Urothelium cell line (cell line): ENCODE measurements around the gene SNRPB2.

ENCODE experiments used
- DNase-seq: peaks from one replicate; pipeline ENCODE4 v3.0.0; 2011; ENCODE audit warnings: low spot score, mixed read lengths
- FAIRE-seq: peaks from 2 replicates; lab custom pipeline; 2011; peaks lifted over from hg19 to GRCh38; lab: Jason Lieb, UNC

Gene SNRPB2

DNA sequence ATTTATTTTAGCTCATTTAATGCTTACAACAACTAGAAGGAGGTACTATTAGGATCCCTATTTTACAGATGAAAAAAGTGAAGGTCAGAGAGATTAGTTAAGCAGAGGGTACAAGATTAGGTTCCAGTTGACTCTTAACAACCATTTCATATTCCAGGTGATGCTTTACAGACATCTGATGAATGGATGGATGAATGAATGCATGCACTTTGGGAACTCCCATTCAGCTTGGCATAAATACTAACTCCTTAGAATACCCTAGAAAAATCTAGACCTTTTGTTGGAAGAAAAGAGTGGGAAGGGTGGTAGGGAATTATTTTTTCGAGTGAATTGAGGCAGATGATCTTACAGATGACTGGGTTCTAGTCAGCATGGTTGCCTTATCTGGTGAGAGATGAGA is 746 bp upstream of the SNRPB2 start:
- no peak for DNase-seq
- FAIRE-seq: no peak

DNA sequence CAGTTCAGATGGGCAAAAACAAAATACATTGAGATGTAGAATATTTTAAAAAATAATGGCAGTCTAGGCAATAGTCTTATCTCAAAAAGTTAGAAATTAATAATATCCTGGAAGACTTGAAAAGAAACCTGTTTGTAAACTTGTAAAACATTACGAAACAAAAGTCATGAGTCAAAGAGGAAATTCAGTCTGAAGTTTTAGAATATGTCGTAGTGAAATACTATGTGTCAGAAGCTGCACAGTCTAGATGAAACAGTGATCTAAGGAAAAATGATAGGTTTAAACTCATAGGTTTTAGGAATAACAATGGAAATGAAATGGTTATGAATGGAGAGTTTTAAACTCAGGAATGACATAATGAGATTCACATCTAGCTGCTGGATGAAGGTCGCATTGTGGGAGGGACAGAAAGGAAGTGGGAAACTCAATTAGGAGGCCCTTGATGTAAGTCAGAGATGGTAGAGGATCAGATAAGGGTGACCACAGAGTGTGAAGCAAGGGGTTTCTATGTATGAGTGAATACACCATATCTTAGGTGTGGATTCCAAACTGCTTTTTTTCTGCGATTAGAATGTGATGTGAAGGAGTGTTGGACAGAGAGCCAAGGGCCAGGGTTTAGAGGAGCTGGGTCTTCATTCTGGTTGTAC is 2.8 kb downstream of the SNRPB2 start:
- FAIRE-seq (no peak), DNase-seq (no peak)

DNA sequence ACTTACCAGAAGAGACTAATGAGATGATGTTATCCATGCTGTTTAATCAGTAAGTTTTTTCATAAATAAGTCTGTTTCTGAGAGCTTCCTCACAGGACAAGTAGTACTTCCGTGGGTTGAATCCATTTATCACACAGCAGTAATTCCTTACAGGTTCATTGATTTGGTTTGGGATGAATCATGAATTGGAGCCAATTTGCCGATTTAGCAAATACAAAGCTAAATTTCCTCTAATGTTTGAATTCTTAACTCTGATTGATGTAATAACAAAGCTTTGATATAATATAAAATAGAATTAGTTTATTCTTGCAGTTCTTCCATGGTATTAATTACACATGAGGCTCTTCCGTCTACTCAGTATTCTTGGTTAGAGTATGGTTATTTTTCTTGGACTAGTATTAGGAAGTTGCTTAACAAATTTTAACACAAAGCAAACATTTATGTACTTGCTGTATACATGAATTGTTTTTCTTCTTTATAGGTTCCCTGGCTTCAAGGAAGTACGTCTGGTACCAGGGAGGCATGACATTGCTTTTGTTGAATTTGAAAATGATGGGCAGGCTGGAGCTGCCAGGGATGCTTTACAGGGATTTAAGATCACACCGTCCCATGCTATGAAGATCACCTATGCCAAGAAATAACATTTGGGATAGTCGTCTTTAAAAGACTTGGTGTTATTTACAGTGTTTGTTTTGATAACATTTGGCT is 10.7 kb downstream of the SNRPB2 start:
- no peak for DNase-seq
- no peak for FAIRE-seq

DNA sequence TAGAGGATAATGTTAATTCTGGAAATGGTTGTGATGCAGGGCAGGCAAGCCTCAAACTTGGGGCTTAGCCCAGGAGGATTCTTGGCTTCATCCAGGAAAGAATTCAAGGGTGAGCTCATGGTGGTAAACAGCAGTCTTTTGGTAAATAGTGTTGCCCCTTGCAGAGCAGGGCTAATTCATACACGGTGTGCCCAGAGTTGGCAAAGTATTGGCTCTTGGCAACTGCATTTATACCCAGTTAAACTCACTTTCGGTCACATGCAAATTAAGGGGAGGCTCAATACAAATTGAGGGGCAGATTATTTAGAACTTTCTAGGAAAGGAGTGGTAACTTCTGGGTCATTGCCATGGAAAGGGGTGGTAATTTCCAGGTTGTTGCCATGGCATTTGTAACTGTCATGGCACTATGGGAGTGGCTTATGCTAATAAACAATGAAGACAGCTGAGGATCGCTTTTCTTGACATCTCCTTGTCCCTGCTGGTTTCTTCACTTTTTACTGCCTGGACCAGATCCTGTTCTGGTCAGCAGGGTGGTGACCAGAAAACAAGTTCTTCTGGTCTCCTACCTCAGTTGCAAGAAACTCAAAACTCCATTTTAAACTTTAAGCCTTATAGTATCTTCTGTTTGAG is 14.5 kb downstream of the SNRPB2 start:
- DNase-seq (no peak), FAIRE-seq (no peak)

DNA sequence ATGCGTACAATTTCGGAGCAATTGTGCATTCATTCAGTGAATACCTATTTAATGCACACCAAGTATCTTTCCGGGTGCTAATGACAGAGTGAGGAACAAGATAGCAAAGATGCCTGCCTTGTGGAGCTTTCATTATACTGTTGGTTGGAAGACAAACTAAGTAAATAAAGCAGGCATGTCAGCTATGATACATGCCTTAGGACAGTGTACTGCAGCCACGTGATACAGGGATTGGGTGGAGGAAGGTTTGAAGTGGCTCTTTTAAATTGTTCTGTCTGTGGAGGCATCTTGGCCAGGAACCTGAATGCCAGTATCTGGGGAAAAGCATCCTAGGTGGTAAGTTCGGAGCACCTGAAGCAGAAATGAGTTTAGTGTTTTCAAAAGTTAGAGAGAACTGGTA is 15.4 kb downstream of the SNRPB2 start:
- DNase-seq: no peak
- no peak for FAIRE-seq

DNA sequence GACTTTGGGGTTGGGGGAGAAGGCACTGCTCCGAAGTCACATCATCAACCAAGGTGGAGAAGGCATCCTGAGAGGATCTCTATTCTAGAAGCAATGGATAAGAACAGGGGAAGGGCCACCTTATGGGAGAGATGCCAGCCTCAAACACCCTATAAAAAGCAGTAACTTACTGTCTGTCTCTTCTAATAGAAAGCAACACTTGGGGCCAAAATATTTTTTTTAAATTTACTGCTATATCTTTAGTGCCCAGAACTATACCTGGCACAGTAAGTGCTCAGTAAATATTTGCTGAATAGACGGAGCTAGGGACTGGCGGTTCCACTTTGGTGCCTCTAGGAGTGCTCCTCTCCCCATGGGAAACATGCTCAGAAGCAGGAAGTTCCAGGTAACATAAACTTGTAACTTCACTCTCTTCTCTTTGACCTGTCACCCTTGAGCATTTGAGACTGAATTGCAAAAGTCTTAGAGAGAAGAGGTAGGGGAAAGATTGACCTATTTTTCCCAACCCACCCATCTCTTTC is 17.5 kb downstream of the SNRPB2 start:
- DNase-seq: no peak
- FAIRE-seq: no peak

DNA sequence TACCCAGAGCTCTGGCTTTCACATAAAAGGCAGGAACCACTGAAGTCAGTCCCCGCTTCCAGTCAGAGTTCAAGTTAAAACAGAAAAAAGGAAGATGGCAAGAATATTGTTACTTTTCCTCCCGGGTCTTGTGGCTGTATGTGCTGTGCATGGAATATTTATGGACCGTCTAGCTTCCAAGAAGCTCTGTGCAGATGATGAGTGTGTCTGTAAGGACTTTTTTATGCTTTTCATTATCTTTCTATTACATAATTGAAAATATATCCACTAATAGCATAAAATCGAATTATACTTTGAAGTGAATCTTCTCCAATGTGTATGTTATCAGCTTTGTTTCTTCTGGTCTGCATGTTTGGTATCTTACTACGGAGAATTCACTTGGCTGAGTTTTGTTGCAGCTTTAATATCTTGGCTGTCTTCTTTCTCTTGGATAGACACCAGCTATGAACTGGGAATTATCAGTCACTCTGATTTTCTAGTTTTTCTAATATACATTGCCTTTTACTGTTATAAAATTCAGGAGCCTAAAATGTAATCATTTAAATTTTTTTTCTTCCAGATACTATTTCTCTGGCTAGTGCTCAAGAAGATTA is 18.6 kb downstream of the SNRPB2 start, which contains the start of gene OTOR:
Gene OTOR (plus strand): TSS at position 51 of the 593 bp plus-strand sequence. CDS start 44 bp downstream, at position 95.
- DNase-seq (no peak), FAIRE-seq (no peak)

DNA sequence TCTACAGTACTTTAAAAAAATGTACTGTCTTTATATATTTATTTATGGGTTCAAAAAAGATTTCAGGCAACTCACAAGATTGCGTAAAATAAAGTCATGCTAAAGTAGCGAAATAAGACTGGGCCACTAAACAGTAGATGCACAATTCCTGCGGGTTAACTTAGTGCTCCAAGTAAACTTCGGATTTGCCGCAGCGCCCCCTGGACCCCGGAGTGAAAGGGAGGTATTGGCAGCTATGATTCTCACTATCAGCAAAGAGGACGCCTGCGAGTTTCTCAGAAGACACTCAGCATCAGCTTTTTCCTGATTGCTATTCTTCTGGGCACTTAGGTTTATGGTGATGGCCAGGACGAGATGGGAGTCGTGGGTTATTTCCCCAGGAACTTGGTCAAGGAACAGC is 19.7 kb downstream of the SNRPB2 start:
- DNase-seq: no peak
- no peak for FAIRE-seq

DNA sequence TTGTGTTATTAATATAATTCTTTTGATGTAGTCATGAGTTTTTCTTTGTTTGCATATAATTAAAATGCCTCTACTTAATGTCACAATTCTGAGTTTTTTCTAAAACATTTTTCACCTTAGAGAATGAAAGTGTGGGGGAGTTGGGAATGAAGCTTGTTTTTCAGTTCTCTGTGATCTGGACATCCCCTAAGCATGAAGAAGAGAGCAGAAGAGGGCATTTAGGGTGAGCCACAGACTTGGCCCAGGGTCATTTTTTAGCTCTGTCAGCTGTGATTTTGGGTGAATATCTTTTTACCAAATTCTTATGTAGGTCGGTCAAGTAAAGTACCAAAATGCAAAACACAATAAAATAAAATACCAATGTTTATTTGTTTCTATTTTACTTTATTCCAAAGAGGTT is 22.3 kb downstream of the SNRPB2 start:
- FAIRE-seq (no peak), DNase-seq (no peak)

DNA sequence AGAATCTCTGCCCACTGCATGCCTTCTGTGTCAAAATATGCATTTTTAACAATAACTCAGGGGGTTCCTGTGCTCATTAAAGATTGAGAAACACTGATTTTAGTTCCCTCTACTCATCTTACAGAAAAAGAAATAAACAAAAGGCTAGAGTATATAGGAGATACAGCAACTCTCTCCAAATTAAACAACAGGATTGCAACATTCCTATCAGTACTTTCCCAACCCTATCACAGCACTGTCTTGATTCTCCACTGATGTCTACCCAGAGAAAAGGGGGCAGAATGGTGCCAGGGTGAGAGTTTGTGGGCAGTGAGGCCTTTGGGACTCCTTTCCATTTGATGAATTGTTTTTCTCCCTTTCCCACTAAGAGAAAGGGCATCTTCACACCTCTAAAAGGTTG is 23.1 kb downstream of the SNRPB2 start:
- no peak for FAIRE-seq

DNA sequence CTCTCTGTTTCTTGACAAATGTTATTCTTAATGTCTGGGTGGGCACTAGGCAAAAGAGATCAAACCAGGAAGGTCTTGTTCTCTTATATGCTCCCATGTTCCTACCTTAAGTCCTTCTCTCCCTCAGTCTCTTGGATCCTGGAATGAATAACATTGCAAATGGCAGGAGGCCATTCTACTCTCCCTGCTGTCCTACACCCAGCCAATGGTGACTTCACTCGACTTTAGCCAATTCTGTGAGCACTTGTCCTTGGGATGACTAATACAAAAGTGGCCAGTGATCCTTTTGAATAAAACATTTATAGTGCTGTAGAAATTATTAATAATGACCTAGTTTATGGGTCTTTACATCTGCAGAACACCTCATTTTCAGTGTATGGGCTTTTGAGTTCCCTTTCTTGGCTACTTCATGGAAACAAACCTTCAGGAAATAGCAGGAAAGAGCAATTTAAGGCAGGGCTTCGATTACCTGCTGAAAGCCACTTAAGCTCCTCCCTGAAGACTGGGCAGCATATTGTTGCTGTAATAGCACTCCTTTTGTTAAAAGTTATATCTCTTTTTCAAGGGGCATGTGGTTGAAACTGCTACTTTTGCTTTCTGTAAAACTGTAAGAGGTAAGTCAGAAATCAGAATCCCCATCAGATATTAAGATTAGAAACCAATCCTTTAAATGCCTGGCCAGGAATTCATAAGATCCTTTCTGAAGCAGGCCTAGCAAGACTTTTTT is 28.8 kb downstream of the SNRPB2 start:
- FAIRE-seq: no peak
- no peak for DNase-seq

More for the DNA sequence above, 23.1 kb downstream of the SNRPB2 start:
- no peak for DNase-seq

DNA sequence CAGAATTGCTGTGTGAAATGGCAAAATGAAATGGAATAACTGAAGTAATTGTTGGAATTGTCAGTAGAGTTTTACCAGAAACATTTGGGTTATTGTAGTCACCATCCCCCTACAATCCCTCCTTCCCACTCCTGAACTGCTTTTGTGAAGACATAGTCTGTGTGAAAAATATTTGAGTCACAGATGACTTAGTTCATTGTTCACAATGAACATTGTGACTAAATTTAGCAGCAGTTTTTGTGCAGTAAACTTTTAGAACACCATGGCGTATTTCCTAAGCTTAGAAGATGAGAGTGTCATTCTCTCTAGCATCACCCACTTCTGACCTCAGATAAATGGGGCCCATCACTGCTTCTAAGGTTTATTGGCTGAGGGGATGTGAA is 29.3 kb downstream of the SNRPB2 start:
- no peak for FAIRE-seq
- DNase-seq: no peak

DNA sequence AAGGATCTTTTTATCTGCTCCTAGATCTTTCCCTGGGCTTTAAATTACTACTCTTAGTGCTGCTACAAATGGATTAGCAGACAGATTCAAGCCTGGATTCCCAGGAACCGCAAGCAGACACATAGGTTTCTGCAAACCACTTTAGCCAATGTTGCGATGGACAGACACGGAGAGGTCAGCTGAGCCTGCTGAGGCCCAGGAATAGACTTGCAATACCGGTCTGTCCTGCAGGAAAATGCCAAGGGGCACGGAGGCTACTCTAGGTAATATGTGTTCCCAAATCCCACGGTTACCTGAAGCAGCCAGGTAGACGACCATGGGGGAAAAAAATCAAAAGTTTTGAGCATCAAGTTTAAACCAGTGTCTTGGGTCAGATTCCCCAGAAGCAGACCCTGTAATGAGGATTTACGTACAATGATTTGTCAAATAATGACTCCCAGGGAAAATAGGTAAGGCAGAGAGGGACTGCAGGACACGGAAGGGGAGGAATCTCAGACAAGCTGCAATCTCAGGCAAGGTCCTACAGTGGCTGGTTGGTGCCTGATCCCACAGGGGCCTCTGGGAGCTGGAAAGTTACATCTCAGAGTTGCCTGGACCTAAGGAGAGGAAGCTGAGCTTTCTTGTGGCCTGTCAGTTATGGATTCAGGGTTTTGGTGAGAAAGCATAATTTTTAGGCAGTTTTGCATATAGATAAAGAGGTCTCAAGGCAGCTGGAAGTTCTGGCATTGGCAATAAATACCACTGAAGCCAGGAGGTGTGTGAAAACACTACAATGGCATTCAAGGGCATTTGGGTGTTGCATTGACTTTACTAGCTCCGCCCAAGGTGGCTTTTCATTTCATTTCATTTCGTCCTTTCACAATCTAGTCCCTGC is 30.8 kb downstream of the SNRPB2 start:
- FAIRE-seq (no peak), DNase-seq (no peak)

DNA sequence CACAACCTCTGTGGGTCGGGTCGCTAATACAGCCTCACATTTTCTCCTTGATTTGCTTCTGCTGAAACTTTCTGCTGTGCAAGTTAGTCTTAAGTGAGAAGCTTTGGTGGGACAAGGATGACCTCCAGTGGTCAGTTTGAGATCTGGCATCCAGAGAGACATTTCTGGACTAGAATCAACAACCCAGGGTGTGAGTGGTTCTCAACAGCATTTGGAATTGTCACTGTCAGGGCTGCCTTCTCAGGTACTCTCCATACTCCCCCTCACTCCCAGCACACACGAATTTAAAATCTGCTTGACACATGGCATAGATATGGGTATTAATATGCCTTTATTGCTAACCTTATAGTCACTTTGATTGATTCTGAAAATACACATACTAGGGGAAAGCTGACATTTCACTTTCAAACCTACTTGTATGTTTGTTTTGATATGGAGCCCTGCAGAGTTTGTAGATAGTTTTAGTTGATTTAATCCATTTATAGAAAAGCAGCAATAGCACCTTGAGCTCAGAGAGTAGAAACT is 31.5 kb downstream of the SNRPB2 start:
- DNase-seq (peak; percentile 71), FAIRE-seq (peak; percentile 20)

DNA sequence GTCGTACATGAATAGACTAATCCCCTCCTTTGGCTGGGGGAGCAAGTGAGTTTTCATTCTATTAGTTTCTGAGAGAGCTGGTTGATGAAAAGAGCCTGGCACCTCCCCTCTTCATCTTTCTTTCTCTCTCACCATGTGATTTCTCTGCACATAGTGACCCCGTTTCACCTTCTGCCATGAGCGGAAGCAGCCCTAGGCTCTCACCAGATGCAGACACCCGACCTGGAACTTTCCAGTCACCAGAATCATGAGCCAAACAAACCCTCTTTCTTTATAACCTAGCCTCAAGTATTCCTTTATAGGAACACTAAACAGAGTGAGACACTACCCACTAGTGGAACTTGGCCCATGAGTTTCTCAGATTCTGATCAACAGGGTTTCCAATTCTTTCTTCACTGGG is 34.7 kb downstream of the SNRPB2 start:
- FAIRE-seq (no peak), DNase-seq (no peak)

DNA sequence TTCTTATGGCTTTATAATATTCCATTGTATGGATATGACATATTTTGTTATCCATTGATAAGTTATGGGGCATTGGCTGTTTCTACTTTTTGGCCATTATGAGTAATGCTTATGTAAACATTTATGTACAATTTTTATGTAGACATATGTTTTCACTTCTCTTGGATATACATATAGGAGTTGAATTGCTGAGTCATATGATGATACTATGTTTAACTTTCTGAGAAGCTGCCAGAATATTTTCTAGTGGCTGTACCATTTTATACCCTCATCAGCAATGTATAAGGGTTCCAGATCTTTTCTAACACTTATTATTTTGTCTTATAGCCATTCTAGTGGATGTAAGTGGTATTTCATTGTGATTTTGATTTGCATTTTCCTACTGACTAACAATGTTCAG is 41.4 kb downstream of the SNRPB2 start:
- DNase-seq (no peak), FAIRE-seq (no peak)

DNA sequence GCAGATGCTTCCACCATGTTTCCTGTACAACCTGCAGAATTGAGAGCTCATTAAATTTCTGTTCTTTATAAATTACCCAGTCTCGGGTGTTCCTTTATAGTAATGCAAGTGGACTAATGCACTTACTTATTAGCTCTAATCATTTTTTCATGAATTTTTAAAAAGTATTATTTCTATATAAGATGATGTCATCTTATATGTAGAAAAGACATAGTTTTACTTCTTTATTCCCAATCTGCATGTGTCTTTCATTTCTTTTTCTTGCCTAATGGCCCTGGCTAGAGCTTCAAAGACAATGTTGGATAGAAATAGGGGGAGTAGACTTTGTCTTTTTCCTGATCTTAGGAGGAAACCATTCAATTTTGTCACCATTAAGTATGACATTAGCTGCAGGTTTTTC is 46.1 kb downstream of the SNRPB2 start:
- DNase-seq: no peak
- no peak for FAIRE-seq

DNA sequence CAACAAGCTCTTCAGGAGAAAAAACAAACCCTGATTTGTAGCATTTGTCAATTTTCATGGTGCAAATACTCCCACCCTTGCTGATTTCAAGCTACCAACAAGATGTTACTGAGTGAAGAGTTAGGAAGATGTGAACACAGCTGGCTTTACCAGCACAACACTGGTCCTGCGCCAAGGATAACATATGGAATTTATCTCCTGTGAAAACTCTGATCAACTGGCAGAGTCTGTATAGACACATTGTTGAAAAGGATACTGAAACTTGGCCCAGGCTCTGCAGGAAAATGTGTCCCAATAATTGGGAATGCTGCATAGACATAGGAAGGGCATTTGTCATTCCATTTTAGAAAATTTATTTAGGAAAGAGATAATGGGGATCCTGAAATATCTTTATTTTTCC is 47.3 kb downstream of the SNRPB2 start:
- DNase-seq (no peak), FAIRE-seq (no peak)

DNA sequence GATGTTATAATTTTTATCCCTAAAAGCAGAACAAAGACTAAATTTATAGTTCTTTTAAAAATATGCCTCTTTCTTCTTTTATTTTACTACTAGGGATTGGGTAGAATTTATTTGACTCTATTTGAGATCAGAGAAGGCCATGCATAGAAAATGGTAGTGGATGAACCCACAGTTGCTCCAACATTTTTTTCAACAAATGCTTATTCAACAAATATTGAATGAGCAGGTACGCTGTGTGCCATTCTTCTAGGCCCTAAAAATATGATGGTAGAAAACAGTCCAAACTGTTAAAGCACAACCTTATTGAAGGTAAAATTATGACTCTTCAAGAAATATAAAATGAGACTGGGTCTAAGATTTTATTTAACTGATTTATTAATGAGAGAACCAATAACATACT is 48.3 kb downstream of the SNRPB2 start:
- FAIRE-seq (no peak), DNase-seq (no peak)

DNA sequence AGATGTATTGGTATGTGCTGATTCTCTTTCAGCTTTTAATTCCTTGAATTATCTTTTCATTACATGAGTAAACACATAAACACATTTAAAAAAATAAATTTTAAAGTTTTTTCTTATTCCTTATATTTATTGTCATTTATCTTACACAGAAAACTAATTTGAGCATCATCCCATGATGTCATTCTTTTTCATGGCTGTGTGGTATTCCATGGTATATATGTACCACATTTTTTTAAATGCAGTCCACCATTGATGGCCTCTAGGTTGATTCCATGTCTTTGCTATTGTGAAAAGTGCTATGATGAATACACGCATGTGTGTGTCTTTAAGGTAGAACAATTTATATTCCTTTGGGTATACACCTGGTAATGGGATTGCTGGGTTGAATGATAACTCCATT is 51.7 kb downstream of the SNRPB2 start:
- FAIRE-seq (no peak), DNase-seq (no peak)
